ENCODE results near the gene TRMT11. TPM values are rescaled to one million over a fixed set of nuclear protein-coding genes. Genes with fewer than 3 reads are reported as not detected.
A peak's percentile ranks its signal among the peaks of the same experiment; 100 is the strongest.

TRMT11 gene
- polyA plus RNA-seq, 1 of the 3 experiments (the other 2 are of a cell fraction), result 15.0 TPM

- TF ChIP-seq CTCF (IDR thresholded peaks at IDR 0.05), result no peak
- 0 out of 2 replicates have a peak, but pooled peaks have one; percentile 9 for TF ChIP-seq MEF2A (IDR thresholded peaks at IDR 0.05; ENCODE audit: borderline replicate concordance, low read depth)
- peak; percentile 25; the same call in 1 of the 2 replicates for TF ChIP-seq POLR2AphosphoS5 (IDR thresholded peaks at IDR 0.05; ENCODE audit: low read depth, low read length)
- no peak for TF ChIP-seq RXRA (IDR thresholded peaks at IDR 0.05; ENCODE audit: borderline replicate concordance, low read depth)
- no peak for TF ChIP-seq FOXM1 (IDR thresholded peaks at IDR 0.05; ENCODE audit: low read depth)
- TF ChIP-seq TCF12 (IDR thresholded peaks at IDR 0.05), result peak; percentile 73
- peak; percentile 31 for TF ChIP-seq CHD2 (IDR thresholded peaks at IDR 0.05; ENCODE audit: low read length, partially characterized antibody)
- peak; percentile 41 for TF ChIP-seq JUND (IDR thresholded peaks at IDR 0.05)
- no peak for TF ChIP-seq RFX5 (IDR thresholded peaks at IDR 0.05; ENCODE audit: low read length)
These were observed 67.9 kb downstream of the TRMT11 start (continued) for GRCh38 chr6:126054258-126054702.

GRCh38 chr6:126054802-126055201, 68.5 kb downstream of the TRMT11 start:
- Histone ChIP-seq H3K79me2 (ENCODE audit: insufficient read depth) (no peaks in the 10 kb centered on the region), H3K4me2 (no peak overlapping the region), H3K4me1 (ENCODE audit: control insufficient read depth in 1 of 2, insufficient read depth in 2 of 2, low read depth in 1 of 2, low read length in 1 of 2) (peaks cover 0 to 11% of the 10 kb centered on the region in 2 experiments; a peak in 2 of 4 replicates), H2AFZ (ENCODE audit: low read depth) (no peak overlapping the region), H3K9me2 (no peaks in the 10 kb centered on the region), H4K20me1 (ENCODE audit: insufficient read depth) (no peaks in the 10 kb centered on the region), H3K9me3 (no peaks in the 10 kb centered on the region), H3K4me3 (ENCODE audit: low read depth in 2 of 2, low read length in 1 of 2) (no peak overlapping the region), H3K9ac (no peak overlapping the region), H3K27me3 (ENCODE audit: insufficient read depth) (no peaks in the 10 kb centered on the region), H3F3A (replicated peaks; ENCODE audit: insufficient read depth) (no peaks in the 10 kb centered on the region), H3K27ac (ENCODE audit: low read depth in 2 of 2, low read length in 1 of 2) (no peak overlapping the region), H3K36me3 (replicated peaks in 1 of 2; ENCODE audit: control insufficient read depth in 1 of 2, insufficient read depth in 2 of 2, low read length in 1 of 2) (peaks cover 0 to 2% of the 10 kb centered on the region in 2 experiments)
- ChIA-PET POLR2A (no interaction called here), CTCF (interaction anchor here (1.6 to 2.8 kb wide), 2 partner anchors 17 to 81 kb away, joined by 4 to 8 read pairs; no protein-coding TSS in a partner anchor)
- no peak for TF ChIP-seq MEF2A (IDR thresholded peaks at IDR 0.05; ENCODE audit: borderline replicate concordance, low read depth)
- no peak for TF ChIP-seq RCOR1 (IDR thresholded peaks at IDR 0.05; ENCODE audit: low read length)
- no peak for TF ChIP-seq NRF1 (IDR thresholded peaks at IDR 0.05; ENCODE audit: low read depth, low read length)
- TF ChIP-seq ZBTB33 (IDR thresholded peaks at IDR 0.05; ENCODE audit: borderline replicate concordance, low read depth), result no peak
- no peak for TF ChIP-seq GABPA (IDR thresholded peaks at IDR 0.05; ENCODE audit: low read depth)
- no peak for TF ChIP-seq USF1 (IDR thresholded peaks at IDR 0.05; ENCODE audit: borderline replicate concordance, low read depth)
- no peak for TF ChIP-seq EP300 (IDR thresholded peaks at IDR 0.05; ENCODE audit: borderline replicate concordance in 1 of 2, low read depth in 1 of 2, low read length in 1 of 2)
- TF ChIP-seq MAX (IDR thresholded peaks at IDR 0.05; ENCODE audit: low read depth), result no peak
- TF ChIP-seq MXI1 (IDR thresholded peaks at IDR 0.05; ENCODE audit: low read depth, low read length), result no peak
- no peak for TF ChIP-seq RXRA (IDR thresholded peaks at IDR 0.05; ENCODE audit: borderline replicate concordance, low read depth)
- TF ChIP-seq YY1 (IDR thresholded peaks at IDR 0.05; ENCODE audit: low read depth), result no peak
- WGBS (ENCODE audit: low lambda C conversion rate), result 86% methylated on average over 4 of the region's 4 CpGs
- no peak for DNase-seq
